ENCODE measurements around the gene UBE2L6.

Gene UBE2L6

GRCh38 chr11:57567515-57568329 is at the start of gene UBE2L6:
UBE2L6 (minus strand) TSS chr11:57567672; CDS start chr11:57567611, 61 bp downstream.
- peak; percentile 45 for DNase-seq (ENCODE audit: low spot score)

- DNase-seq (ENCODE audit: low spot score): no peak
These were observed 49.1 kb upstream of the UBE2L6 start for GRCh38 chr11:57616595-57616994.

GRCh38 chr11:57615308-57615707 is 47.8 kb upstream of the UBE2L6 start:
- DNase-seq (ENCODE audit: low spot score): no peak

GRCh38 chr11:57614234-57614772 is 46.8 kb upstream of the UBE2L6 start:
- DNase-seq (ENCODE audit: low spot score): no peak

GRCh38 chr11:57610170-57610569 is 42.7 kb upstream of the UBE2L6 start:
- DNase-seq (ENCODE audit: low spot score): no peak

- DNase-seq (ENCODE audit: low spot score): peak; percentile 14
These were observed 37.6 kb upstream of the UBE2L6 start for GRCh38 chr11:57605028-57605420.

GRCh38 chr11:57604296-57605027 is 37.0 kb upstream of the UBE2L6 start:
- no peak for DNase-seq (ENCODE audit: low spot score)

- DNase-seq (ENCODE audit: low spot score): no peak
These were observed 33.8 kb upstream of the UBE2L6 start for GRCh38 chr11:57601297-57601696.

- DNase-seq (ENCODE audit: low spot score): peak; percentile 29
These were observed 31.9 kb upstream of the UBE2L6 start for GRCh38 chr11:57599381-57599780.

GRCh38 chr11:57598831-57599155 is 31.3 kb upstream of the UBE2L6 start:
- DNase-seq (ENCODE audit: low spot score): peak; percentile 25

- peak; percentile 85 for DNase-seq (ENCODE audit: low spot score)
These were observed 30.7 kb upstream of the UBE2L6 start for GRCh38 chr11:57597916-57598830.

- peak; percentile 60 for DNase-seq (ENCODE audit: low spot score)
These were observed 30.0 kb upstream of the UBE2L6 start, which contains the start of gene SERPING1 for GRCh38 chr11:57597461-57597915. SERPING1 (plus strand) TSS chr11:57597685; CDS start chr11:57598271, 586 bp downstream.

- DNase-seq (ENCODE audit: low spot score): no peak
These were observed 28.9 kb upstream of the UBE2L6 start for GRCh38 chr11:57596266-57596885.

GRCh38 chr11:57588046-57588710 is 20.7 kb upstream of the UBE2L6 start:
- DNase-seq (ENCODE audit: low spot score): no peak

- DNase-seq (ENCODE audit: low spot score): no peak
These were observed 19.3 kb upstream of the UBE2L6 start for GRCh38 chr11:57586711-57587245.

- DNase-seq (ENCODE audit: low spot score): no peak
These were observed 17.8 kb upstream of the UBE2L6 start for GRCh38 chr11:57585301-57585700.

GRCh38 chr11:57584341-57584740 is 16.9 kb upstream of the UBE2L6 start:
- DNase-seq (ENCODE audit: low spot score): no peak

- no peak for DNase-seq (ENCODE audit: low spot score)
These were observed 6.6 kb upstream of the UBE2L6 start for GRCh38 chr11:57574061-57574460.

GRCh38 chr11:57571606-57572005 is 4.1 kb upstream of the UBE2L6 start:
- DNase-seq (ENCODE audit: low spot score): no peak

GRCh38 chr11:57568330-57568766 is 876 bp upstream of the UBE2L6 start:
- DNase-seq (ENCODE audit: low spot score): peak; percentile 85

All from cerebellar cortex (tissue), 1 donor.